Activated CD4-positive, alpha-beta T cell treated with anti-CD3 and anti-CD28 coated beads, Interleukin-2, amount 10 ng/mL, durations not matched to agents 7 days and 5 days (primary cell): Measurements from ENCODE around the gene LCA5L. TPM values are rescaled to one million over a fixed set of nuclear protein-coding genes. Genes with fewer than 3 reads are reported as not detected.
"Not testable (repeated sequence)": the region's sequence is repeated elsewhere in the genome, so short reads cannot be mapped to it uniquely, and the experiment has no call there.

ENCODE experiments used
- CTCF ChIA-PET: fragments of 350-600 bp; sonication (Branson Sonifier 250); formaldehyde crosslinking; loops from one replicate; lab custom pipeline; 2021; ENCODE audit warnings: antibody characterized with exemption; lab: Charles Lee
- POLR2A ChIA-PET: fragments of 350-600 bp; sonication (Branson Sonifier 250); formaldehyde crosslinking; loops from one replicate; lab custom pipeline; 2021; ENCODE audit warnings: antibody characterized with exemption; lab: Charles Lee
- DNase-seq: peaks from one replicate; pipeline ENCODE4 v3.0.0-alpha.2; 2020
- H3K27ac Mint-ChIP-seq: one replicate; pipeline ENCODE4 v1.8.0; 2021; ENCODE audit warnings: mild to moderate bottlenecking, moderate library complexity, mixed read lengths
- H3K27me3 Mint-ChIP-seq: one replicate; pipeline ENCODE4 v1.8.0; 2021; ENCODE audit warnings: mixed read lengths
- H3K36me3 Mint-ChIP-seq: one replicate; pipeline ENCODE4 v1.8.0; 2021; ENCODE audit warnings: low read depth, mixed read lengths
- H3K4me1 Mint-ChIP-seq: one replicate; pipeline ENCODE4 v1.8.0; 2021; ENCODE audit warnings: mixed read lengths
- H3K4me3 Mint-ChIP-seq: one replicate; pipeline ENCODE4 v1.8.0; 2021; ENCODE audit warnings: mild to moderate bottlenecking, moderate library complexity, mixed read lengths
- H3K9me3 Mint-ChIP-seq: one replicate; pipeline ENCODE4 v1.8.0; 2021; ENCODE audit warnings: mixed read lengths
- total RNA-seq, 2 experiments: library from RNA; stranded (reverse); gene quantifications; one replicate each; pipeline ENCODE4 v1.2.3, GENCODE V29; 2021

The LCA5L gene
- total RNA-seq, 2 experiments from 2014 or later, result 0.19 TPM; not detected in 1

GRCh38 chr21:39379986-39380891, 65.3 kb downstream of the LCA5L start:
- Mint-ChIP-seq H3K9me3 (no peaks in the 10 kb centered on the region), H3K4me3 (peak overlapping the region; percentile 93), H3K27ac (peak overlapping the region; percentile 89), H3K36me3 (no peaks in the 10 kb centered on the region), H3K27me3 (no peaks in the 10 kb centered on the region), H3K4me1 (peaks cover 33% of the 10 kb centered on the region)
- POLR2A ChIA-PET, result interaction anchor here (1.2 kb wide), 1 partner anchor 31 kb away, joined by 5 read pairs; the partner anchor contains the start of gene HMGN1
- CTCF ChIA-PET, result interaction anchor here (0.9 to 1.1 kb wide), 2 partner anchors 20 to 31 kb away, joined by 4 to 5 read pairs; no protein-coding TSS in a partner anchor
- DNase-seq, result peak; percentile 93

DNA sequence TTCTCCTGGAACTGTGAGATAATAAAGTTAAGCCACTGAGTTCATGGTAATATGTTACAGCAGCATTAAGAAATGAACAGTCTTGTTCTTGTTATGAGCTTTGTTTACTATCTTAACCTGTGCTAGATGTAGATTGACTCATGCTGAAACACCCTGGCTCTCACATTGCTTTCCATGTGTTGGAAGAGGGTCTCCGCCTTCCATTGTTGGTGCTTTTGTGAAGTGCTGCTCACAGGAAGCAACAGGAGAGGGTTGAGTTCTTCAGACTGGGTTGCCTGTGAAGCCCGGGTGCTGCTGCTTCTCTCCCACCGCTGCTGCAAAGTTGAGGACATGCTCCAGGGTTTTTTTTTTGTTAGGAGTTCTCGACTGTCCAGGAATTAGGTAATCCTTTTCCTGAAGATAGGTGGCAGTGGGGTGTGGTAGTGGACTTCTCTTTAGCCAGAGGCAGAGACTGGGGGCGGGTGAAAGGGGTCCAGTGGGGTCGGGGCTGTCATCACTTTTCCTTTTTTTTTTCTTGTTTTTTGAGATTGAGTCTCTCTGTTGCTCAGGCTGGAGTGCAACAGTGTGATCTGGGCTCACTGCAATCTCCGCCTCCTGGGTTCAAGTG, 68.0 kb downstream of the LCA5L start:
- H3K9me3 Mint-ChIP-seq, result no peaks in the 10 kb centered on the region
- ChIA-PET POLR2A (no interaction called here), CTCF (no interaction called here)
- H3K36me3 Mint-ChIP-seq, result no peaks in the 10 kb centered on the region
- peaks cover 23% of the 10 kb centered on the region for H3K4me1 Mint-ChIP-seq
- no peak overlapping the region for H3K4me3 Mint-ChIP-seq
- DNase-seq, result no peak
- H3K27ac Mint-ChIP-seq, result no peak overlapping the region
- H3K27me3 Mint-ChIP-seq, result peaks cover 5% of the 10 kb centered on the region

GRCh38 chr21:39375446-39375845, 70.1 kb downstream of the LCA5L start:
- POLR2A ChIA-PET, result no interaction called here
- CTCF ChIA-PET, result interaction anchor here (1.0 to 1.6 kb wide), 3 partner anchors 16 to 65 kb away, joined by 4 to 5 read pairs (median 4); no protein-coding TSS in a partner anchor
- Mint-ChIP-seq H3K36me3 (no peaks in the 10 kb centered on the region), H3K27me3 (peaks cover 8% of the 10 kb centered on the region), H3K4me3 (no peak overlapping the region), H3K27ac (no peak overlapping the region), H3K9me3 (no peaks in the 10 kb centered on the region), H3K4me1 (peaks cover 7% of the 10 kb centered on the region)
- DNase-seq, result no peak

DNA sequence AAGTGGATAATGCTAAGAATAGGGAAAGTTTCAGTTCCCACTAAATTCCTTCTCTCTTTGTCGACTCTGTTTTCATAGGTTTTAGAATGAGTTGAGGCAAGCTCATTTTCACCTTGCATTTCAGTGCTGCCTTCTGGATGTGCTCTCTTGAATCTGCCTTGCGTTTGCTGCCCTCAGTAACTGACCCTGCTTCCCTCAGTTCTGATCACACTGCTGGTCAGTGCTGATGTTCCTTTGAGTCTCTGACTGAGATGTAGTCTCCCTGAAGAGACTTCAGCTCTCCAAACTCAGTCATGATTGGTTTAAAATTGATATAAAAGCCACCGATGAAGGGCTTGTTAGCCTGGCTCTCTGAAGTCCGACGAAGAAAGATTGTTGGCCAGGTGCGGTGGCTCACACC, 71.5 kb downstream of the LCA5L start:
- POLR2A ChIA-PET, result no interaction called here
- Mint-ChIP-seq H3K4me3 (no peak overlapping the region), H3K36me3 (no peaks in the 10 kb centered on the region)

DNA sequence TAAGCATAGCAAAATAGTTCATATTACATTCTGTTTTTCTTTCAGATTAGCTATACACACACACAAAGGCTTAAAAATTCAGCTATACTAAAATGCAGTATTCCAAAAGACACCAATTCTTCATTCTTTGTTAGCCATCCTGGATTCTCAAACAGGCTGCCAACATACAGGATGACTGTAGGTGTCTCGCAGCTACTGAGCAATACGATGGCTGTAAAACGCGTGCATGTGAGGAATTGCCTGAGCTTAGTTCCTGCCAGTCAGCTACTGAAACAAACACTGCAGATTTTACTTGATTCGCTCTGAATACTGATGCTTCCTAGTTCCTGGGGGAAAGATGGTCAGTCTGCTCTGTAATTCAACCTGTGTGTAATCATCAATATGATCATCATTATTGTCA, 71.9 kb downstream of the LCA5L start:
- H3K9me3 Mint-ChIP-seq, result no peaks in the 10 kb centered on the region
- peaks cover 10% of the 10 kb centered on the region for H3K27me3 Mint-ChIP-seq
- no peak overlapping the region for H3K4me3 Mint-ChIP-seq
- ChIA-PET POLR2A (no interaction called here), CTCF (no interaction called here)
- H3K36me3 Mint-ChIP-seq, result no peaks in the 10 kb centered on the region
- peaks cover 5% of the 10 kb centered on the region for H3K4me1 Mint-ChIP-seq
- DNase-seq, result peak; percentile 31
- no peak overlapping the region for H3K27ac Mint-ChIP-seq

More for the DNA sequence above, 71.5 kb downstream of the LCA5L start:
- Mint-ChIP-seq H3K27me3 (peaks cover 10% of the 10 kb centered on the region), H3K27ac (no peak overlapping the region), H3K4me1 (peaks cover 6% of the 10 kb centered on the region), H3K9me3 (no peaks in the 10 kb centered on the region)
- no peak for DNase-seq
- CTCF ChIA-PET, result interaction anchor here (1.0 to 1.6 kb wide), 2 partner anchors 15 to 67 kb away, joined by 4 to 5 read pairs; no protein-coding TSS in a partner anchor

DNA sequence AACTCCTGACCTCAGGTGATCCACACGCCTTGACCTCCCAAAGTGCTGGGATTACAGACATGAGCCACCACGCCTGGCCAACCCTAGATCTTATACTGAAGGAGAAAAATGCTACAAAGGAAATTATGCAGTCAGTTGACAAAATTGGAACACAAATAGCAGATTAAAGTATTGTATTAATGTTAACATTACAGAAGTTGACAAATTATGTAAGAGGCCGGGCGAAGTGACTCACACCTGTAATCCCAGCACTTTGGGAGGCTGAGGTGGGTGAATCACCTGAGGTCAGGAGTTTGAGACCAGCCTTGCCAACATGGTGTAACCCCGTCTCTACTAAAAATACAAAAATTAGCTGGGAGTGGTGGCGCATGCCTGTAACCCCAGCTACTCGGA, 75.7 kb downstream of the LCA5L start:
- H3K27me3 Mint-ChIP-seq, result peaks cover 10% of the 10 kb centered on the region
- not testable (repeated sequence) for DNase-seq, H3K27ac Mint-ChIP-seq, H3K4me1 Mint-ChIP-seq, H3K4me3 Mint-ChIP-seq, H3K9me3 Mint-ChIP-seq, H3K36me3 Mint-ChIP-seq
- CTCF ChIA-PET, result interaction anchor here (0.7 kb wide), 1 partner anchor 45 kb away, joined by 3 read pairs; no protein-coding TSS in a partner anchor
- POLR2A ChIA-PET, result interaction anchor here (0.7 kb wide), 1 partner anchor 31 kb away, joined by 3 read pairs; no protein-coding TSS in a partner anchor

DNA sequence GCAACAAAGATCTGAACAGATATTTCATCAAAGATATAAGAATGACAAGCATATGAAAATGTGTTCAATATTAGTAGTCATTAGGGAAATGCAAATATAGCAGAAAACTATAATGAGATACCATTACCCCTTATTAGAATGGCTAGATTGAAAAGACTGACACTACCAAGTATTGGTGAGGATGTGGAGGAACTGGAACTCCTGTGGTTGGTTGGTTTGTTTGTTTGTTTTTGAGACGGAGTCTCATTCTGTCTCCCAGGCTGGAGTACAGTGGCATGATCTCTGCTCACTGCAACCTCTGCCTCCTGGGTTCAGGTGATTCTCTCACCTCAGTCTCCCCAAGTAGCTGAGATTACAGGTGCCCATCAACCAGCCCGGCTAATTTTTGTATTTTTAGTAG, 77.8 kb downstream of the LCA5L start:
- no peaks in the 10 kb centered on the region for H3K9me3 Mint-ChIP-seq
- H3K36me3 Mint-ChIP-seq, result no peaks in the 10 kb centered on the region
- H3K4me3 Mint-ChIP-seq, result no peak overlapping the region
- peaks cover 5% of the 10 kb centered on the region for H3K27me3 Mint-ChIP-seq
- POLR2A ChIA-PET, result no interaction called here
- no peak overlapping the region for H3K27ac Mint-ChIP-seq
- H3K4me1 Mint-ChIP-seq, result peaks cover 4% of the 10 kb centered on the region
- no peak for DNase-seq
- CTCF ChIA-PET, result interaction anchor here (0.9 kb wide), 1 partner anchor 32 kb away, joined by 3 read pairs; no protein-coding TSS in a partner anchor

DNA sequence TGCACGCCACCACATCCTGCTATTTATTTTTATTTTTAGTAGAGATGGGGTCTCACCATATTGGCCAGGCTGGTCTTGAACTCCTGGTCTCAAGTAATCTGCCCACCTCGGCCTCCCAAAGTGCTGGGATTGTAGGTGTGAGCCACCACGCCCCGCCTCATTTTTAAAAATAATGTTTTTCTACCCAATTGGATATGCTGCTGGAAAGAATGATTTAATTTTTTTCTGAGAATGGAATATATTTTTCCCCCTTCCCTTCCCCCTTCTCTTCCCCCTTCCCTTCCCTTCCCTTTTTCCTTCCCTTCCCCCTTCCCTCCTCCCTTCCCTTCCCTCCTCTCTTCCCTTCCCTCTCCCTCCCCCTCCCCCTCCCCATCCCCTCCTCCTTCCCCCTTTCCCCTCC, 79.0 kb downstream of the LCA5L start:
- no peaks in the 10 kb centered on the region for H3K36me3 Mint-ChIP-seq
- CTCF ChIA-PET, result no interaction called here
- peaks cover 5% of the 10 kb centered on the region for H3K27me3 Mint-ChIP-seq
- H3K4me3 Mint-ChIP-seq, result no peak overlapping the region
- no peak overlapping the region for H3K27ac Mint-ChIP-seq
- H3K4me1 Mint-ChIP-seq, result peaks cover 4% of the 10 kb centered on the region
- no peaks in the 10 kb centered on the region for H3K9me3 Mint-ChIP-seq
- POLR2A ChIA-PET, result no interaction called here
- no peak for DNase-seq

- ChIA-PET POLR2A (no interaction called here), CTCF (no interaction called here)
- Mint-ChIP-seq H3K36me3 (no peaks in the 10 kb centered on the region), H3K4me1 (no peaks in the 10 kb centered on the region), H3K9me3 (no peaks in the 10 kb centered on the region), H3K4me3 (no peak overlapping the region), H3K27me3 (no peaks in the 10 kb centered on the region), H3K27ac (no peak overlapping the region)
- no peak for DNase-seq
These were observed 80.6 kb downstream of the LCA5L start for GRCh38 chr21:39364949-39365348.

DNA sequence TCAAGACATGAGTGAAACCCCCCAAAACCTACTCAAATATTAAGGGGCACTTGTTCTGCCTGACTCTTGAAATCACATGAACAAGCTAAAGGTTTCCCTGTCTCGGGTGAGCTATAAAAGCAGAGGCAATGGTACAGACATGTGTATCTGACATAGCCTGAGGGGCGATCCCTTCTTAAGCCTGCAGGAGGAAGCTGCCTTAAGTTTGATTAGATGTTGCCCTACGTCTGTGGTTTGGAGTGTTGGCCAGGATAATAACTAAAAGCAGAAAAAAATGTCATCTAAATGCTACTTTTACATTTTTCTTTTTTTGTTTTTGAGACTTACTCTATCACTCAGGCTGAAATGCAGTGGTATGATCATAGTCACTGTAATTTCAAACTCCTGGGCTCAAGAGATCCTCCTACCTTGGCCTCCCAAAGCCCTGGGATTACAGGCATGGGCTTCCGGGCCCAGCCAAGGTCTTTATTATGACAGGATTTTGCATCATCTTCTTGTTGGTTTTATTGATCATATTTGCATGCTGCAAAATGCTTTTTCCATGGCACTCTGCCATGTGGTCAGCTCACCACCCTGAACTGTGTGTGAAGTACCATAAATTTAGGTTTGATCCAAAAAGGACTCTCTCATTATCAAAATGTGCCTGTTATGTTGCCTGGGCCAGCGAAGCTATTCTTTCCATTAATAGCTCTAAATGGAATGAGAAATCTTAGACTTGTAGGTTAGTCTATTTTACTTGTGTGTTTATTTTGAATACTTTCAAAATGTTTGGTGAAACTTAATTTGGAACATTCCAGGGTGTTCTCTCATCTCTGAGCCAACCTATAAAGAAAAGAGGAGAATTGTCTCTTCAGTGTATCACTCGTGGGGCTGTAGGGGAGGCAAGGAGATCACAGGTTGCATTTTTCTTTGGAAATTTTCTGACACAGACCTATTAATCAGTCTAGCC, 81.7 kb downstream of the LCA5L start:
- POLR2A ChIA-PET, result no interaction called here
- Mint-ChIP-seq H3K4me1 (no peaks in the 10 kb centered on the region), H3K4me3 (no peak overlapping the region), H3K27me3 (no peaks in the 10 kb centered on the region), H3K36me3 (no peaks in the 10 kb centered on the region), H3K9me3 (no peaks in the 10 kb centered on the region), H3K27ac (no peak overlapping the region)
- CTCF ChIA-PET, result interaction anchor here (0.6 to 1.1 kb wide), 2 partner anchors 8 to 22 kb away, joined by 3 read pairs; no protein-coding TSS in a partner anchor
- DNase-seq, result no peak

- H3K27me3 Mint-ChIP-seq, result no peaks in the 10 kb centered on the region
- H3K4me1 Mint-ChIP-seq, result no peaks in the 10 kb centered on the region
- H3K4me3 Mint-ChIP-seq, result no peak overlapping the region
- ChIA-PET POLR2A (no interaction called here), CTCF (interaction anchor here (1.2 kb wide), 1 partner anchor 13 kb away, joined by 3 read pairs; no protein-coding TSS in a partner anchor)
- no peaks in the 10 kb centered on the region for H3K36me3 Mint-ChIP-seq
- no peak overlapping the region for H3K27ac Mint-ChIP-seq
- no peaks in the 10 kb centered on the region for H3K9me3 Mint-ChIP-seq
- no peak for DNase-seq
These were observed 82.8 kb downstream of the LCA5L start for GRCh38 chr21:39362733-39363132.

- no peak for DNase-seq
- Mint-ChIP-seq H3K27ac (no peak overlapping the region), H3K36me3 (no peaks in the 10 kb centered on the region), H3K4me3 (no peak overlapping the region), H3K27me3 (peaks cover 3% of the 10 kb centered on the region), H3K4me1 (no peaks in the 10 kb centered on the region), H3K9me3 (no peaks in the 10 kb centered on the region)
- ChIA-PET POLR2A (no interaction called here), CTCF (interaction anchor here (1.0 to 1.3 kb wide), 4 partner anchors 10 to 21 kb away, joined by 3 to 5 read pairs (median 4); a partner anchor contains a TSS)
These were observed 86.2 kb downstream of the LCA5L start for GRCh38 chr21:39359382-39359781.
